Measurements from ENCODE around the gene ZNF57.
A peak's percentile ranks its signal among the peaks of the same experiment; 100 is the strongest.
"Not testable (repeated sequence)": the region's sequence is repeated elsewhere in the genome, so short reads cannot be mapped to it uniquely, and the experiment has no call there.

ZNF57 gene

GRCh38 chr19:2902590-2903218, 2.0 kb downstream of the ZNF57 start:
- DNase-seq: no peak

GRCh38 chr19:2903326-2903725, 2.6 kb downstream of the ZNF57 start:
- DNase-seq: not testable (repeated sequence)

GRCh38 chr19:2905918-2906519, 5.3 kb downstream of the ZNF57 start:
- no peak for DNase-seq

- no peak for DNase-seq
These were observed 6.0 kb downstream of the ZNF57 start for GRCh38 chr19:2906631-2907195.

- DNase-seq: no peak
These were observed 11.6 kb downstream of the ZNF57 start for GRCh38 chr19:2912306-2912705.

- no peak for DNase-seq
These were observed 16.8 kb downstream of the ZNF57 start for GRCh38 chr19:2917275-2918184.

- DNase-seq: no peak
These were observed 22.3 kb downstream of the ZNF57 start for GRCh38 chr19:2922987-2923386.

GRCh38 chr19:2923510-2923909, 22.8 kb downstream of the ZNF57 start:
- DNase-seq: no peak

GRCh38 chr19:2926341-2927031, 25.8 kb downstream of the ZNF57 start:
- DNase-seq: no peak

GRCh38 chr19:2927032-2927430, 26.3 kb downstream of the ZNF57 start:
- no peak for DNase-seq

- DNase-seq: no peak
These were observed 32.8 kb downstream of the ZNF57 start for GRCh38 chr19:2933490-2933910.

- not testable (repeated sequence) for DNase-seq
These were observed 35.1 kb downstream of the ZNF57 start for GRCh38 chr19:2935863-2936262.

GRCh38 chr19:2942928-2943640, 42.4 kb downstream of the ZNF57 start:
- DNase-seq: no peak

GRCh38 chr19:2944403-2944774, 43.7 kb downstream of the ZNF57 start:
- no peak for DNase-seq

- DNase-seq: peak; percentile 97 to 99
These were observed 44.2 kb downstream of the ZNF57 start, which contains the start of gene ZNF77 for GRCh38 chr19:2944775-2945574. TSS of gene ZNF77 (minus strand) at chr19:2944971. CDS start at chr19:2944840, 131 bp downstream.

GRCh38 chr19:2945575-2946184, 45.0 kb downstream of the ZNF57 start:
- no peak for DNase-seq

GRCh38 chr19:2949939-2950285, 49.2 kb downstream of the ZNF57 start:
- no peak for DNase-seq

GRCh38 chr19:2950286-2951124, 49.8 kb downstream of the ZNF57 start:
- peak; percentile 100 for DNase-seq

GRCh38 chr19:2952953-2953481, 52.3 kb downstream of the ZNF57 start:
- DNase-seq: no peak

GRCh38 chr19:2957160-2957559, 56.4 kb downstream of the ZNF57 start:
- no peak for DNase-seq

Measured in stimulated activated CD4-positive, alpha-beta T cell treated with anti-CD3 and anti-CD28 coated beads, Interleukin-4, amount 100 ng/mL, for 4 hours (primary cell).